Measurements from ENCODE around the gene EVI5L. TPM values are rescaled to one million over a fixed set of nuclear protein-coding genes. Genes with fewer than 3 reads are reported as not detected.
A peak's percentile ranks its signal among the peaks of the same experiment; 100 is the strongest.

The EVI5L gene
- total RNA-seq, 4 donors from 2014 or later: 7.7 to 22.3 (median 14.9) TPM

DNA sequence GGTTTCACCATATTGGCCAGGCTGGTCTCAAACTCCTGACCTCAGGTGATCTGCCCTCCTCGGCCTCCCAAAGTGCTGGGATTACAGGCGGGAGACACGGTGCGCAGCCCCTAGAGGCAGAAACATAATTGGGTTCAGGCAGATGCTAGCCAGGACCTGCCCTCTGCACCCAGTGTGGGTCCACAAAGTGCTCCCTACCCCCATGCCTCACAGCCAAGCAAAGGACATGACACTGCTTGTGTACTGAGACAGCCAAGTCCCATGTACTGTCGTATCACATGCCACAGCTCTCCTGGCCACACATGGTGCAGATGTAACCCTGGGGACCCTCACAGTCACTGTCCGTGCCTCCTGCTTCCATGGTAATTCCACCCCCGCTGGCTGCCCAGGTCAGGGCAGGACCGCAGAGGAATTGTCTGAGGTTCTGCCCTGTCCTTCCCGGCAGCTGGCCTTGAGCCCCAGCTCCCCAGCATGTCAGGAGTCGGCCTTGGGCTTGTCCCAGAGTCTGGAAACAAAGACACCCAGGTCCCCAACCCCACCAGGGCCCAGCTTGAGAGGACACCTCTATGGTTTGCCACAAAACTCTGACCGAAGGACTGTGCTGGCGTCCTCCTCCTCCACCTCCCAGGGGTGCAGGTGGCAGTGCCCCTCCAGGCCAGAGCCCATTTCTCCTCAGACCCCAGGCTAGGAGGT lies 36.5 kb downstream of the EVI5L start:
- Histone ChIP-seq H3K9me3 (no peaks in the 10 kb centered on the region), H3K4me1 (peaks cover 5 to 43% (median 22%) of the 10 kb centered on the region in 4 donors), H3K4me3 (no peak overlapping the region), H3K27me3 (no peaks in the 10 kb centered on the region), H3K36me3 (no peaks in the 10 kb centered on the region), H3K27ac (no peak overlapping the region)
- DNase-seq: peak in 1 of 3 donors; percentile 40
- TF ChIP-seq, protein P1, sequence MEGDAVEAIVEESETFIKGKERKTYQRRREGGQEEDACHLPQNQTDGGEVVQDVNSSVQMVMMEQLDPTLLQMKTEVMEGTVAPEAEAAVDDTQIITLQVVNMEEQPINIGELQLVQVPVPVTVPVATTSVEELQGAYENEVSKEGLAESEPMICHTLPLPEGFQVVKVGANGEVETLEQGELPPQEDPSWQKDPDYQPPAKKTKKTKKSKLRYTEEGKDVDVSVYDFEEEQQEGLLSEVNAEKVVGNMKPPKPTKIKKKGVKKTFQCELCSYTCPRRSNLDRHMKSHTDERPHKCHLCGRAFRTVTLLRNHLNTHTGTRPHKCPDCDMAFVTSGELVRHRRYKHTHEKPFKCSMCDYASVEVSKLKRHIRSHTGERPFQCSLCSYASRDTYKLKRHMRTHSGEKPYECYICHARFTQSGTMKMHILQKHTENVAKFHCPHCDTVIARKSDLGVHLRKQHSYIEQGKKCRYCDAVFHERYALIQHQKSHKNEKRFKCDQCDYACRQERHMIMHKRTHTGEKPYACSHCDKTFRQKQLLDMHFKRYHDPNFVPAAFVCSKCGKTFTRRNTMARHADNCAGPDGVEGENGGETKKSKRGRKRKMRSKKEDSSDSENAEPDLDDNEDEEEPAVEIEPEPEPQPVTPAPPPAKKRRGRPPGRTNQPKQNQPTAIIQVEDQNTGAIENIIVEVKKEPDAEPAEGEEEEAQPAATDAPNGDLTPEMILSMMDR (IDR thresholded peaks at IDR 0.05): no peak

DNA sequence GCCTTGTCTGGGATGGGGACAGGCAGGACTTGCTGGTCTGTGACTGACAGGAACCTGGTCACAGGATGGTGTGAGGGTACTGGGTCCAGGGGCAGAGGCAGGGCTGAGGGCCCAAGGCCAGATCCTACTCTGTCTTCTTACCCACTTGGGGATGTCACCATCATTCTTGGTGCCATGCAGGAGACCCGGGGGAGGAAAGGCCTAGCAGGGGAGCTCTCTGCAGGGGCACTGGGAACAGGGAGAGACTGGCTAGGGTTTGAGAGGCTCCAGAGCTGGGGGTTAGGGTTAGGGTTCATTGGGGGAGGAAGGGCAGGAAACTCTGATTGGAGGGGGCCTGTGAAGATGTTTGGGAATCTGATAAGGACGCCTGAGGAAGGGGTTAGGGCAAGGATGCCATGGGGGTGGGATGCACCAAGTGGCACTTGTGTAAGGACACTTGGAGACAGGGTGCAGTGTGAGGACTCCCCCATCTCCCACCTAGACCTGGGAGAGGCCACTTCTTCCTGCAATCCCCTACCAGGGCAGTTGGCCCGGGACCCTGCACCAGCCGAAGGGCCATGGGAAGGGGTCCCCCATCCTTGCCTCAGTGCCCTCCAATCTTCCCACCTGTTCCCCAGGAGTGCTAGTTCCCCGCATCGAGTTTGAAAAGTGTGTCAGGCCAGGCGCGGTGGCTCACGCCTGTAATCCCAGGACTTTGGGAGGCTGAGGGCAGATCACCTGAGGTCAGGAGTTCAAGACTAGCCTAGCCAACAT lies 37.2 kb downstream of the EVI5L start:
- H3K4me3 ChIP-seq: no peak overlapping the region
- H3K9me3 ChIP-seq: no peaks in the 10 kb centered on the region
- peaks cover 0 to under 1% of the 10 kb centered on the region in 2 donors for H3K27me3 ChIP-seq
- peak in 1 of 3 donors; percentile 39 for DNase-seq
- peaks cover 5 to 43% (median 15%) of the 10 kb centered on the region in 4 donors for H3K4me1 ChIP-seq
- TF ChIP-seq POLR2A (IDR thresholded peaks at IDR 0.05): no peak
- TF ChIP-seq, protein P1 (IDR thresholded peaks at IDR 0.05): no peak
- no peak overlapping the region for H3K27ac ChIP-seq
- no peaks in the 10 kb centered on the region for H3K36me3 ChIP-seq

DNA sequence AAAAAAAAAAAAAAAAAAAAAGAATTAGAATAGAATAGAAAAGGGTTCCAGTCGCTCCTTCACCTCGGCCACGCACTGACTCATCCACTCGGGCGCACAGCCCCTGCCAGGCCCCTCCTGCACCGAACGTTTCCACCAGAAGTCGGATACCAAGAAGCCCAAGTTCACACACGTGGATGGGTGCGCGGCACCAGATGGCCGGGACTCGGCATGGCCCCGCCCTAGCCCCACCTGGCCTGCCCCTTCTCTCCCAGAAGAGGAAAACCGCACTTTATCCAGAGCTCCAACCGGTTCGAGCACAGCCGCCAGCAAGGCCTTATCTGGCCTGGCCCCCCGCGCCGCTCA lies 38.3 kb downstream of the EVI5L start:
- Histone ChIP-seq H3K4me1 (peaks cover 5 to 36% (median 12%) of the 10 kb centered on the region in 4 donors), H3K9me3 (no peaks in the 10 kb centered on the region), H3K27me3 (peaks cover 0 to 10% of the 10 kb centered on the region in 2 donors), H3K27ac (no peak overlapping the region), H3K4me3 (peak overlapping the region; percentile 34 to 66 (median 54)), H3K36me3 (no peaks in the 10 kb centered on the region)
- TF ChIP-seq, protein P1 (IDR thresholded peaks at IDR 0.05): no peak
- TF ChIP-seq POLR2A (IDR thresholded peaks at IDR 0.05): no peak
- peak in 1 of 3 donors; percentile 57 for DNase-seq

DNA sequence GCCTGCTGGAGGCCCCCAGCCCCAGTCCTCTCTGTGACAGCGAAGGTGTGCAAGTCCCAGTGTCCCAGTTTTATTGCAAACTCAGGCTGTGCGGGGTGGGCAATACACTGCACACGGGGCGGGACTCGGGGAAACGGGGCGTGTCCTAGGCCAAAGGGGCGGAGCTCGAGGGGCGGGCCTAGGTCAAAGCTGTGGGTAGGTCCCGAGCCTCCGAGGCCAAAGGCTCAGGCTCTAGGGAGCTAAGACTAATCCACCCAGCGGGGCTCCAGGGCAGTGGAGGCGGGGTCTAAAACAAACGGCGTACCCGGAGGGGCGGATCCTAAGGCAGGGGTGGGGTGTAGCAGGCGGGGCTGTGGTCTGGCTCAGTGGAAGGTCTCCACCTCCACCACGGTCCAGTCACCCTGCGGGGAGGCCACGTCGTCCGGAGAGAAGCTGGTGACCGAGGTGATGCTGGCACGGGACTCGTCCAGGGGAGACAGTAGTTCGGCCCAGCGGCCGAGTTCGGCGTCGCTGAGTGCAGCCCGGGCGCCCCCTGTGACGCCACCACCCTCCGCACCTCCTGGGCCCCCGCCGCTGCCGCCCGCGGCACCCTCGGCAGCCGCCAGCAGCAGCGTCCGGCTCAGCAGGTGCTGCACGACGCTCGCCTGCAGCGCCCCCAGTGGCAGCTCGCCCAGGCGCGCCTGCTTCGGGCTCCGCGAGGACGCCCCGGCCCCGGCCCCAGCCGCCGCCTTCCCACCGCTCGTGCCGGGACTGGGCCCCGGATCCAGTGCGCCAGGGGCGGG lies 38.8 kb downstream of the EVI5L start:
- no peaks in the 10 kb centered on the region for H3K36me3 ChIP-seq
- peaks cover 5 to 40% (median 14%) of the 10 kb centered on the region in 4 donors for H3K4me1 ChIP-seq
- peak; percentile 71 to 90 (median 86) for DNase-seq
- no peaks in the 10 kb centered on the region for H3K9me3 ChIP-seq
- peak overlapping the region; percentile 34 to 66 (median 54) for H3K4me3 ChIP-seq
- TF ChIP-seq, protein P1 (IDR thresholded peaks at IDR 0.05): peak; percentile 88 to 95 (median 92)
- TF ChIP-seq POLR2A (IDR thresholded peaks at IDR 0.05): peak in 1 of 2 donors; percentile 20
- peak overlapping the region; percentile 23 to 81 (median 64) for H3K27ac ChIP-seq
- peaks cover 0 to 16% of the 10 kb centered on the region in 2 donors for H3K27me3 ChIP-seq

DNA sequence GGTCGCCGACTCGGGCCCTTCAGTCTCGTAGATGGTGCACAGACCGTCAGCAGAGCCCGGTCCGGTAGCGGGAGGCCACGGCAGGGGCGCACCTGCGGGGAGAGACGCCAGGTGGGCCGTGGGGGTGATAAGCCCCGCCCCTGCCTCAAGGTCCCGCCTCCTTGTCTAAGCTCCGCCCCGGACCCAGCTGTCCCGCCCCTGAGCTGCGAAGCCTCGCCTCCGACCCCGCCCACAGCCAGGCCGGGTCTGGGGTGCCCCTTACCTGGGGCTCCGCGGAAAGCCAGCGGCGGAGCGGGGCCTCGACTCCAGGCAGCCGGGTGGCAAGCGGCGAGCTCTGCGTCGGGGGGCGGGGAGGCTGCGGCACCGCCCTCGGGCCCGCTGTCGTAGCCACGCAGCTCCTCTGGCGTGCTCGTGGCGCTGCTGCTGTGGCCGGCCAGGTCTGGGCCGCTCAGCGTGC lies 39.5 kb downstream of the EVI5L start:
- H3K9me3 ChIP-seq: no peaks in the 10 kb centered on the region
- TF ChIP-seq POLR2A (IDR thresholded peaks at IDR 0.05): no peak
- TF ChIP-seq, protein P1 (IDR thresholded peaks at IDR 0.05): peak in 1 of 6 experiments; percentile 17
- H3K36me3 ChIP-seq: no peaks in the 10 kb centered on the region
- DNase-seq: peak; percentile 73 to 89 (median 84)
- peaks cover 5 to 46% (median 17%) of the 10 kb centered on the region in 4 donors for H3K4me1 ChIP-seq
- H3K4me3 ChIP-seq: peak overlapping the region; percentile 34 to 66 (median 54)
- H3K27me3 ChIP-seq: peaks cover 0 to 22% of the 10 kb centered on the region in 2 donors
- peak overlapping the region; percentile 23 to 81 (median 64) for H3K27ac ChIP-seq
